AG10803 (cell line): Measurements from ENCODE around the gene RARA.
A peak's percentile ranks its signal among the peaks of the same experiment; 100 is the strongest.

Experiments
- DNase-seq: peaks from one replicate; pipeline ENCODE4 v3.0.0; 2010; ENCODE audit warnings: low read depth
- H3K4me3 ChIP-seq: 2 replicates; pipeline ENCODE4 v1.5.1; 2011; ENCODE audit warnings: mild to moderate bottlenecking, low read length, control low read depth
- TF ChIP-seq, protein P1 (sequence below): conservative IDR thresholded peaks from 2 replicates; pipeline ENCODE4 v1.5.1; 2011; ENCODE audit warnings: mild to moderate bottlenecking, low read length, control low read depth, inconsistent platforms

Gene RARA

DNA sequence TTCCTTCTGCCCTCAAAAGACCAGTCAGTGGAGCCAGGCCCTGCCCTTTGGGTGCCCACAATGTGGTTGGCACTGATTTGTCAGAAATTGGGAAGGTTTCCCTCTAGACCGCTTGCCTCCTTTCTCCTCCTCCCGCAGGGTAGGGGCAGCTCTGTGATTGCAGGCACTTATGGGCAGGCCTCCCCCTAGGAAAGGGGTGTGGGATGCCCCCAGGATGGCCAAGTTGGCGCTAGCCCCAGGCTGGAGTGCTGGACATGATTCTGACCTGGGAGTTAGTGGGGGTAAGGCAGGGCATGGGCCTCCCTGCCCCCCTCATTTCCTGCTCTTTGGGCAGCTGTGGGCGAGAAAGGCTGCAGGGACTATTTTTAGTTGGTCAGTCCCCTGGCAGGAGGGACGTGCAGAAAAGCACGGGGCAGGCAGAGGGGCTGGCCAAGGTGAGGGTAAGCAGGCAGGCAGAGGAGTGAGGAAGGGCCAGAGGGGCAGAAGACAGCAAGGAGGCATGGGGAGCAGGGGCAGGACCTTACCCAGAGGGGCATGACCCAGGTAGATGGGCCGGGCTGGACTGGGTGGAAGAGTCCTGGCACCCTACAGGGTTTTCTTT lies 3.3 kb downstream of the RARA start:
- DNase-seq, result no peak

DNA sequence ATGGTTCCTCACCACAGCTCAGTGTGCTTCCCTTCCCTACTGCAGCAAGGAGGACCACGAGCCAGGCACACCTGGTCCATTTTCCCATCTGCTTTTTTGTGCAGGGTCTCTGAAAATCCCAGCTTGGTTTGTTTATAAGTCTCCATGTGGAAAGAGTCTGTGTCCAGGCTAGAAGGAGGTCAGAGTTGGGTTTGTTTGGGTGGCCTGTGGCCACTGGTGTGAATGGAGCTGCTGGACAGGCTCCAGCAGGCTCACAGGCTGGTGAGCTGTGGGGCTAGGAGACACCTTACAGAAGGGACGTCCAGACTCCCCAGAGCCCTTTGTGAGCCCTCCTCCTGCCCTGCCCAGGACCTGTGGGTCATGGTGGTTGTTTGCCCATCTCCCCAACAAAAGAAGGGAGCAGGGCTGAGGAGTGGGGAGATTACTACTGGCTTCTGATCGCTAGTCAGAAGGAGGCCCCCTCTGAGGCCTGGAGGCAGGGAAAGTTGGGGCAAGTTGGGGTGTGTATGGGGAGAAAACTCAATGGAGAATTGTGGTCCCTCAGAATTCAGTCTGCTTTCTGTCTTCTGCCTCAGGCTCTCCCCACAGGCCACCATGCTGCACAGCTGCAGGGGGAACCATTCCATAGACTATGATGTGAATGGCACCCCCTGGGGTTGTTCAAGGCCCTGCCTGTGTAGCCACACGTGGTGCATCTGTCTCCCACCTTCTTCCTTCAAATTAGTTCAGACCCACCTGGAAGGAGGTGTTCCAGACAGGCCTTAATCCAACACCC lies 4.1 kb downstream of the RARA start:
- no peak for DNase-seq
- no peak overlapping the region for H3K4me3 ChIP-seq

More for the DNA sequence above, 3.3 kb downstream of the RARA start:
- TF ChIP-seq, protein P1, sequence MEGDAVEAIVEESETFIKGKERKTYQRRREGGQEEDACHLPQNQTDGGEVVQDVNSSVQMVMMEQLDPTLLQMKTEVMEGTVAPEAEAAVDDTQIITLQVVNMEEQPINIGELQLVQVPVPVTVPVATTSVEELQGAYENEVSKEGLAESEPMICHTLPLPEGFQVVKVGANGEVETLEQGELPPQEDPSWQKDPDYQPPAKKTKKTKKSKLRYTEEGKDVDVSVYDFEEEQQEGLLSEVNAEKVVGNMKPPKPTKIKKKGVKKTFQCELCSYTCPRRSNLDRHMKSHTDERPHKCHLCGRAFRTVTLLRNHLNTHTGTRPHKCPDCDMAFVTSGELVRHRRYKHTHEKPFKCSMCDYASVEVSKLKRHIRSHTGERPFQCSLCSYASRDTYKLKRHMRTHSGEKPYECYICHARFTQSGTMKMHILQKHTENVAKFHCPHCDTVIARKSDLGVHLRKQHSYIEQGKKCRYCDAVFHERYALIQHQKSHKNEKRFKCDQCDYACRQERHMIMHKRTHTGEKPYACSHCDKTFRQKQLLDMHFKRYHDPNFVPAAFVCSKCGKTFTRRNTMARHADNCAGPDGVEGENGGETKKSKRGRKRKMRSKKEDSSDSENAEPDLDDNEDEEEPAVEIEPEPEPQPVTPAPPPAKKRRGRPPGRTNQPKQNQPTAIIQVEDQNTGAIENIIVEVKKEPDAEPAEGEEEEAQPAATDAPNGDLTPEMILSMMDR, result no peak
- no peak overlapping the region for H3K4me3 ChIP-seq

DNA sequence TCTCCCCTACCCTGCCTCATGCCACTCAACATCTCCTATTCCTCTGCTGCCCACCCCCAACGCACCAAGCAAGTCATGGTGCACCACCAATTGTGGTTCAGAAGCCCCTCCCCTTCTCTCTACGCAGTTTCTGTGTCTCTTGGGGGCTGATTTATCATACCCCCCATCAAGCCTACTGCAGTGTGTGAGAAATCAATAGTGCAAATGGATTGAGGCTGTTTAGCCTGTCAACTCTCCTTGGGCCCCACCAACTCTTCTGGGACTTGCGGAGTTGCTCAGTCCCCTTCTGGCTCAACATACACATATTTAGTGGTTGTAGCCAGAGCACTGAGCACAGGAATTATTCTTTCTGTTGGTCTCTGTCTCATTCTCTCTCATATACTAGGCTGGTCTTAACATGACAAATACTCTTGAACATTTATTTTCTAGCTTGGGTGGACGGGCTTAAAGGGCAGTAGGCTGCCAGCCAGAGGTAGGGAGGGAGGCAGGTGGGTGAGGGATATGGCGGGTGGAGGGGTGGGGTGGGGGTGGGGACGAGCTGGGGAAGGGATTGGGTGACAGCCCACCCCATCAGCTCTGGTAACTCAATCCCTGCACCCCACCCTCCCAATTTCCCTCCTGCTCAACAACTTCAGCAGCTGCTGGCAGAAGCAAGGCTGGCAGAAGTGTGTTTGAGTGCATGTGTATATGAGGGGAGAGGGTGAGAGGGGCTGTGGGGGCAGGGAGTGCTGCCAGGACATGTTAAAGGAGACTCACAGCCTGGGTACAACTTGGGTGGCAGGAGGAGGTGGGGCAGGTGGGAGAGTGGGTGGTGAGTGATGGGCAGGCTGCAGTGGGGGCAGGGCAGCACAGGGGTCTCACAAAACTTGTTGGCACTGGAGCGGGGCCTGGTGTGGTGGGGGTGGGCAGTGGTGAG lies 4.9 kb downstream of the RARA start:
- TF ChIP-seq, protein P1, result no peak

More for the DNA sequence above, 4.1 kb downstream of the RARA start:
- TF ChIP-seq, protein P1, result no peak

GRCh38 chr17:40314584-40314956 lies 5.6 kb downstream of the RARA start:
- H3K4me3 ChIP-seq, result no peak overlapping the region
- TF ChIP-seq, protein P1, result peak; percentile 3; the same call in 1 of the 2 replicates
- DNase-seq, result peak; percentile 93

More for the DNA sequence above, 4.9 kb downstream of the RARA start:
- DNase-seq, result no peak
- H3K4me3 ChIP-seq, result no peak overlapping the region

DNA sequence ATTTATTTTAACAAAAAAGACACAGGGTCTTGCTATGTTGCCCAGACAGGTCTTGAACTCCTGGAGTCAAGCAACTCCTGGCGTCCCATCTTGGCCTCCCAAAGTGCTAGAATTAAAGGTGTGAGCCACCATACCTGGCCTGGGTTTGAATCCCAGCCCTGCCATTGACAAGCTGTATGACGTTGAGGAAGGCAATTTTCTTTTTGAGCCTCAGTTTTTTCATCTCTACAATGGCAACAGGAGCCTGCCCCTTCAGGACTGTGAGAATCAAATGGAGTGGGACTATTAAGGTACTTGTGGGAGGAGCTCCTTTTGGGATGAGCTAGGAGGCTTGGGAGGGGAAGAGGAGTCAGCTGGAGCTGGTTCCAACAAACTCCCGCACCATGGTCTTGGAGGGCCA lies 6.2 kb downstream of the RARA start:
- no peak for DNase-seq
- TF ChIP-seq, protein P1, result no peak
- H3K4me3 ChIP-seq, result no peak overlapping the region

GRCh38 chr17:40315678-40316570 lies 6.9 kb downstream of the RARA start:
- H3K4me3 ChIP-seq, result peak overlapping the region; percentile 15; the same call in 1 of the 2 replicates
- TF ChIP-seq, protein P1, result no peak
- no peak for DNase-seq
